GM12891 (cell line): ENCODE measurements around the gene AGTRAP.

Source experiments
- PAX5 ChIP-seq: IDR thresholded peaks from 2 replicates; pipeline ENCODE4 v1.6.1; 2011; ENCODE audit warnings: low read length, moderate library complexity, mild to moderate bottlenecking; ENCODE audit not compliant: insufficient read depth, severe bottlenecking
- POLR2A ChIP-seq: IDR thresholded peaks from 2 replicates; pipeline ENCODE4 v1.6.1; 2011; ENCODE audit warnings: low read depth, low read length, control low read depth
- POLR2AphosphoS5 ChIP-seq: IDR thresholded peaks from 2 replicates; pipeline ENCODE4 v1.6.1; 2011; ENCODE audit warnings: low read depth, low read length, control low read depth
- SPI1 ChIP-seq: IDR thresholded peaks from 2 replicates; pipeline ENCODE4 v1.6.1; 2011; ENCODE audit warnings: low read depth, low read length, control low read depth
- TAF1 ChIP-seq: IDR thresholded peaks from 2 replicates; pipeline ENCODE4 v1.6.1; 2011; ENCODE audit warnings: low read depth, low read length, control low read depth

- no peak for TF ChIP-seq POLR2A
- TF ChIP-seq POLR2AphosphoS5 = no peak
- TF ChIP-seq SPI1 = no peak
- TF ChIP-seq TAF1 = no peak
- no peak for TF ChIP-seq PAX5
Measured at GRCh38 chr1:11757047-11757446, 21.1 kb downstream of the AGTRAP start.
